Epithelial cell of esophagus (primary cell): ENCODE measurements around the gene FBXW8.

Experiments used
- DNase-seq: peaks from one replicate; pipeline ENCODE4 v3.0.0; 2010; ENCODE audit warnings: low read depth
- H3K4me3 ChIP-seq: 2 replicates; pipeline ENCODE4 v1.5.1; 2011; ENCODE audit warnings: mild to moderate bottlenecking, low read length, control low read depth
- CTCF ChIP-seq: IDR thresholded peaks from 2 replicates; pipeline ENCODE4 v1.5.1; 2011; ENCODE audit warnings: low read depth, mild to moderate bottlenecking, low read length, control low read depth, inconsistent platforms; ENCODE audit not compliant: insufficient read depth; ENCODE audit errors: missing control alignments

The FBXW8 gene

GRCh38 chr12:116881325-116881876 is 29.3 kb upstream of the FBXW8 start, which contains the start of gene HRK:
HRK (minus strand) TSS chr12:116881441; CDS start chr12:116881307, 134 bp downstream.
- no peak for TF ChIP-seq CTCF
- H3K4me3 ChIP-seq = no peak within 1 kb of the TSS
- peak; percentile 12 for DNase-seq

GRCh38 chr12:116881877-116882507 is 28.8 kb upstream of the FBXW8 start:
- DNase-seq = no peak
- H3K4me3 ChIP-seq = no peak overlapping the region
- no peak for TF ChIP-seq CTCF

GRCh38 chr12:116882742-116883141 is 28.0 kb upstream of the FBXW8 start:
- no peak for TF ChIP-seq CTCF
- H3K4me3 ChIP-seq = no peak overlapping the region
- peak; percentile 34 for DNase-seq

- no peak for DNase-seq
- no peak for TF ChIP-seq CTCF
- H3K4me3 ChIP-seq = no peak overlapping the region
Observed at GRCh38 chr12:116884871-116885270, 25.9 kb upstream of the FBXW8 start.

- H3K4me3 ChIP-seq = no peak overlapping the region
- no peak for DNase-seq
- TF ChIP-seq CTCF = no peak
Observed at GRCh38 chr12:116885491-116885890, 25.3 kb upstream of the FBXW8 start.

- no peak for DNase-seq
- TF ChIP-seq CTCF = no peak
- H3K4me3 ChIP-seq = no peak overlapping the region
Observed at GRCh38 chr12:116887244-116887643, 23.5 kb upstream of the FBXW8 start.

GRCh38 chr12:116887897-116888296 is 22.9 kb upstream of the FBXW8 start:
- TF ChIP-seq CTCF = no peak
- no peak overlapping the region for H3K4me3 ChIP-seq
- DNase-seq = no peak
